Upper lobe of left lung (tissue), 6 donors: Measurements from ENCODE around the gene SHC2. TPM values are rescaled to one million over a fixed set of nuclear protein-coding genes. Genes with fewer than 3 reads are reported as not detected.
A peak's percentile ranks its signal among the peaks of the same experiment; 100 is the strongest.

ENCODE experiments used
- ATAC-seq, 2 donors: fragments of 200-7000 bp; cut with Tn5 transposase; one replicate each; pipeline ENCODE4 v1.9.1; 2022; ENCODE audit warnings: mild to moderate bottlenecking in 2 of 2, moderate library complexity in 2 of 2; ENCODE audit not compliant: low FRiP score in 2 of 2
- DNase-seq, 2 donors: peaks; one replicate each; pipeline ENCODE4 v3.0.0-alpha.2; 2019 to 2020
- H3K27ac ChIP-seq, 4 donors: fragments of 200-600 bp; sonication (generic); one replicate each; pipeline ENCODE4 v1.5.1; 2016 to 2019
- H3K27me3 ChIP-seq, 4 donors: fragments of 200-600 bp; sonication (generic); one replicate each; pipeline ENCODE4 v1.5.1; 2017 to 2019
- H3K36me3 ChIP-seq, 4 donors: fragments of 200-600 bp; sonication (generic); one replicate each; pipeline ENCODE4 v1.5.1; 2016 to 2019
- H3K4me1 ChIP-seq, 4 donors: fragments of 200-600 bp; sonication (generic); one replicate each; pipeline ENCODE4 v1.5.1; 2018 to 2019
- H3K4me3 ChIP-seq, 4 donors: fragments of 200-600 bp; sonication (generic); one replicate each; pipeline ENCODE4 v1.5.1; 2017 to 2019; ENCODE audit warnings: mild to moderate bottlenecking in 2 of 4, moderate library complexity in 1 of 4
- H3K9me3 ChIP-seq, 4 donors: fragments of 200-600 bp; sonication (generic); one replicate each; pipeline ENCODE4 v1.5.1; 2018 to 2019
- CTCF ChIP-seq, 6 experiments: fragments of 450-650 bp in 4 of 6; fragments of 200-600 bp in 2 of 6; sonication (generic) in 2 of 6; IDR thresholded peaks; one replicate each; pipeline ENCODE4 v1.5.1; 2016 to 2019; ENCODE audit warnings: antibody characterized with exemption in 6 of 6
- EP300 ChIP-seq, 4 donors: sonication (generic); formaldehyde crosslinking; IDR thresholded peaks; one replicate each; pipeline ENCODE4 v1.5.1; 2017; ENCODE audit warnings: antibody characterized with exemption in 4 of 4, control low read depth in 2 of 4
- POLR2A ChIP-seq, 4 donors: fragments of 450-650 bp; IDR thresholded peaks; one replicate each; pipeline ENCODE4 v1.5.1; 2016 to 2017; ENCODE audit warnings: antibody characterized with exemption in 4 of 4, mild to moderate bottlenecking in 2 of 4
- POLR2AphosphoS5 ChIP-seq, 2 donors: sonication (generic); formaldehyde crosslinking; IDR thresholded peaks; one replicate each; pipeline ENCODE4 v1.5.1; 2017; ENCODE audit warnings: antibody characterized with exemption in 2 of 2
- WGBS, 2 donors: methylation state at CpG; one replicate each; pipeline ENCODE4 v1.1.5; 2017 to 2018; 5-methylcytosine and 5-hydroxymethylcytosine counted together
- total RNA-seq, 6 donors: library from RNA; depleted of rRNA in 4 of 6; stranded (reverse); fragments of >200 nt in 4 of 6; gene quantifications; one replicate each; pipeline versions ENCODE4 v1.1.0 to v1.2.1, GENCODE V29; 2016 to 2021
- donor health status: DM: no; HTN: no; CAD: no; lungs with moderate emphysema.
- donor health status: DM: no; HTN: yes; CAD: no; lungs with severe emphysema.

SHC2 gene
- total RNA-seq, 6 donors from 2014 or later, result 10.5 to 104 (median 22.5) TPM

GRCh38 chr19:422213-422916 lies 38.5 kb downstream of the SHC2 start:
- no peaks in the 10 kb centered on the region for H3K27me3 ChIP-seq
- H3K36me3 ChIP-seq, result peaks cover 0 to 21% (median 0%) of the 10 kb centered on the region in 4 donors
- H3K4me3 ChIP-seq, result no peak overlapping the region
- H3K27ac ChIP-seq, result no peak overlapping the region
- TF ChIP-seq CTCF (IDR thresholded peaks at IDR 0.05) (no peak), EP300 (IDR thresholded peaks at IDR 0.05) (no peak), POLR2AphosphoS5 (IDR thresholded peaks at IDR 0.05) (no peak)
- H3K4me1 ChIP-seq, result peaks cover 0 to 12% (median 0%) of the 10 kb centered on the region in 4 donors
- peak in 1 of 2 donors; percentile 80 for DNase-seq
- WGBS, 2 donors, result 79 to 87% methylated on average over 21 to 40 of the region's 40 CpGs
- ATAC-seq, result peak in 1 of 2 donors; percentile 13
- no peaks in the 10 kb centered on the region for H3K9me3 ChIP-seq

DNA sequence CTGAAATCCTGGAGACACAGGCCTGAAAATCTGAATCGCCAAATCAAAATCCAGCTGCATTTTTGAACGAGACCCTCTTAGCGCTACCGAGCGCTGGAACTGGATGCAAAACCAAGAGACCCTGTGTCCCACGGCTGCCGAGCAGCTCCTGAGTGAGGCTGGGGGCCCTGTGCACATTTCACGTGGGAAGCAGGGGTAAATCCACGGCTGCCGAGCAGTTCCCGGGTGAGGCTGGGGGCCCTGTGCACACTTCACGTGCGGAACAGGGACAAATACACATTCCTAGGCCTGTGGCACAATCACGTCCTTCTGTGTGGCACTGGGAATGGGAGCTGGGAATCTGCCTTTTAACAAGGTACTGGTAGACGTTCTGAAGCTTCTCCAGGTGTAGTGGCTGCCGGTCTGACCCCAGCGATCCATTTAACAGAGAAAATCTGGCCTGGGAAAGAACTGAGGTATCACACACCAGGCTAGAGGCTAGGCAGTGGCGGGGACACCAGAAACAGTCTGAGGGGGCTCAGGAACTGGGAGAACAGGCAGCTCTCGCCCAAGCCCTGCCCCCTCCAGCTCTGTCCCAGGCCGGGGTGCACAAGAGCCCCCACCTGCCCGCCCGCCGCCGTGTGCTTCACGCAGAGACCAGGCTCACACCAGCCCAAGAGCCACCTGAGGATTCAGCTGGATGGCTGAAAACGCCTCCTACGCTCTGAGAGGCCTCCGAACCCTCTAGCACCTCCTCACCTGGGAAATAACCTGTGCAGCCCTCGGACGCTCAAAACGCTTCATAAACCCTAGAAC lies 40.9 kb downstream of the SHC2 start:
- Histone ChIP-seq H3K36me3 (peaks cover 0 to 23% (median 6%) of the 10 kb centered on the region in 4 donors), H3K9me3 (no peaks in the 10 kb centered on the region), H3K4me1 (peaks cover 0 to 12% (median 0%) of the 10 kb centered on the region in 4 donors), H3K4me3 (no peak overlapping the region), H3K27me3 (no peaks in the 10 kb centered on the region), H3K27ac (peak overlapping the region in 1 of 4 donors; percentile 34)
- TF ChIP-seq CTCF (IDR thresholded peaks at IDR 0.05), result no peak
- TF ChIP-seq EP300 (IDR thresholded peaks at IDR 0.05), result no peak
- no peak for TF ChIP-seq POLR2AphosphoS5 (IDR thresholded peaks at IDR 0.05)
- TF ChIP-seq POLR2A (IDR thresholded peaks at IDR 0.05), result no peak
- WGBS, 2 donors, result 81 to 86% methylated on average over 24 to 31 of the region's 31 CpGs
- DNase-seq (peak in 1 of 2 donors; percentile 60), ATAC-seq (no peak)

GRCh38 chr19:418761-419671 lies 41.8 kb downstream of the SHC2 start:
- WGBS, 2 donors, result 74 to 78% methylated on average over 23 to 51 of the region's 51 CpGs
- H3K27ac ChIP-seq, result no peak overlapping the region
- H3K9me3 ChIP-seq, result no peaks in the 10 kb centered on the region
- DNase-seq (peak; percentile 12 to 80), ATAC-seq (no peak)
- H3K4me3 ChIP-seq, result no peak overlapping the region
- H3K27me3 ChIP-seq, result no peaks in the 10 kb centered on the region
- peaks cover 0 to 19% (median 6%) of the 10 kb centered on the region in 4 donors for H3K36me3 ChIP-seq
- TF ChIP-seq POLR2A (IDR thresholded peaks at IDR 0.05) (no peak), CTCF (IDR thresholded peaks at IDR 0.05) (no peak), POLR2AphosphoS5 (IDR thresholded peaks at IDR 0.05) (no peak), EP300 (IDR thresholded peaks at IDR 0.05) (no peak)
- peaks cover 0 to 12% (median 0%) of the 10 kb centered on the region in 4 donors for H3K4me1 ChIP-seq

DNA sequence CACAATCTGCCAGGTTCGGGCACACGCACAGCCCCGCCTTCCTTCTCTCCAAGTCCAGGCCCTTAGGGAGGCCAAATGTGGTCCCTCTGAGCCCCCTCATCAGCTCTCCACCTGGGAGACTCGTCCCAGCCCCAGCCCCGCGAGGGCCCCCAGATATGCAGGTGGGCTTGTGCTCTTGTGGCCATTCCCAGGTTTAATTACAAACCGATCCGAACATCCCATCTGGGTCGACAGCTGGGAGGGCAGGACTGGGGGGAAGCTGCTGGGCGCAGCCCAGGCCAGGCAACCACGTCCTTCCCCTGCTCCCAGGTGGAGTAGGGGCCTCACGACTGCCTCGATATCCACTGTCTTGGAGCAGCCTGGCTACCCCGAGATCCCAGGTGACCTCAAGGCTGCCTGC lies 44.4 kb downstream of the SHC2 start:
- 87 to 94% methylated on average over 13 to 14 of the region's 14 CpGs for WGBS, 2 donors
- Histone ChIP-seq H3K27ac (no peak overlapping the region), H3K9me3 (no peaks in the 10 kb centered on the region), H3K4me3 (no peak overlapping the region), H3K4me1 (peaks cover 0 to 14% (median 0%) of the 10 kb centered on the region in 4 donors), H3K27me3 (no peaks in the 10 kb centered on the region), H3K36me3 (peaks cover 0 to 12% (median 6%) of the 10 kb centered on the region in 4 donors)
- DNase-seq (peak; percentile 11 to 41), ATAC-seq (no peak)
- TF ChIP-seq CTCF (IDR thresholded peaks at IDR 0.05), result no peak
- no peak for TF ChIP-seq POLR2A (IDR thresholded peaks at IDR 0.05)
- no peak for TF ChIP-seq EP300 (IDR thresholded peaks at IDR 0.05)
- TF ChIP-seq POLR2AphosphoS5 (IDR thresholded peaks at IDR 0.05), result no peak
